NCI-H226 (cell line): ENCODE results near the gene COPB2.
A peak's percentile ranks its signal among the peaks of the same experiment; 100 is the strongest.
"Not testable (repeated sequence)": the region's sequence is repeated elsewhere in the genome, so short reads cannot be mapped to it uniquely, and the experiment has no call there.

Experiments used
- DNase-seq: peaks from one replicate; pipeline ENCODE4 v3.0.0-alpha.2; 2015

The COPB2 gene

DNA sequence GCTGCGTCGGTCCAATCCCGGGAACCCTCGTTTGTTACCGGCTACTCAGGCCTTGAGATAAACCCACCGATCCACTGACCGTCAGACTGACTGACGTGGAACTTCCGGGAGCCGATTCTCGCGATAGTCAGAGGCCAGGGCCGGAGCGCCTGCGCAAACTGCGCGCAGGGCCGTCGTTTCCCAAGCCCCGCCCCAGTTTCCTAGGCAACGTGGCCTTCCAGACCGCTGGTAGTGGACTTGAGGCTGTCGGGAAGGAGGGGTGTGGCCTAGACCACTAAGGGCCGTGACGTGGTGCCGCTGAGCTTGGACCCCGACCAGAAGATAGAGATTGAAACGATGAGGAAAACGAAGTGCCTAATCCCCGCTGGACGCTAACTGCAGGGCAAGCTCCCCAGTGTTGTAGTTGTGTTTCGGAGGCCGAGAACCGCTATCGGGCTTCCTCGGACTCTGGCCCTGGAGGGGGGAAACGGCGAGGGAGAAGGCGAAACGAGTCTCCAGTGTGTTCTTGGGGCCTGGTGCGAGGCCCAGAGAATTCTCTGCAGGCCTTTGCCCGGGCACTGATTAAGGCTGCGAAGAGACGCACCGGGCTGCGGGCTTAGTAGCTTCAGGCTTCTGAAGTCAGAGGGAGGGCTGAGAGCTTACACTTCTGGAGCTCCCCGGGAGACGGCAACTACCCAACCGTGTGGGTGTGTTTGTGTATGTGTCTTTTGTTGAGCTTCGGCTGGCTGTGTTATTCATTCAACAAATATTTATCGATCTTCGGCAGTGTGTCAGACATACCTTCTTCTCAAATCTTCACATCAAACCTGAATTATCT is at the start of gene COPB2:
Gene COPB2 (minus strand): TSS at position 96 of the 817 bp plus-strand sequence. CDS start 97 bp downstream, outside the sequence.
- peak; percentile 95 for DNase-seq

DNA sequence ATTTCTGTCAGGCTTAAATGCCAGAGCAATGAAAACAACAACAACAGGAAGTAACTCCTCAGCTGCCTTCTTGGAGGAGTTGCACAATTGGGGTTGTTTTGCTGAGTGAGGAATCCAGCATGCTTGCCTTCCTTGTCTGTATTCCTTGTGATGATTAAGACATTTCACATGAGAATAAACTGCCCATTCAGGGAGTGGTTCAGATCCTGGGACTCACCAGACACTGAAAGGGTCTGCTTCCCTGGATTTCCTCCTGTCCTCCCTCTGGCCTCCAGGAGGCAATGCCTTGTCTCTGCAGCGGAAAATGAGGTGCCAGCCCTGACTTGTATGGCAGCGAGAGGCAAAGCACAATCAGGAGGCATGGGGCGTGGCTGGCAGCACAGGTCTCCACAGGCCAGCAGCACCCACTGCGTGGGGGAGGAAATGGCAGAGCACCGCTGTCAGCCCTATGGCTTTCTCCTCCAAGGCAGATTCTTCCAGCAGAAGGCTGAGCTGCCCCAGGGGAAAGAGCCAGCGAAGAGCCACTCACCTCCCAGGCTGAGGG is 45.4 kb upstream of the COPB2 start:
- peak; percentile 92 for DNase-seq

DNA sequence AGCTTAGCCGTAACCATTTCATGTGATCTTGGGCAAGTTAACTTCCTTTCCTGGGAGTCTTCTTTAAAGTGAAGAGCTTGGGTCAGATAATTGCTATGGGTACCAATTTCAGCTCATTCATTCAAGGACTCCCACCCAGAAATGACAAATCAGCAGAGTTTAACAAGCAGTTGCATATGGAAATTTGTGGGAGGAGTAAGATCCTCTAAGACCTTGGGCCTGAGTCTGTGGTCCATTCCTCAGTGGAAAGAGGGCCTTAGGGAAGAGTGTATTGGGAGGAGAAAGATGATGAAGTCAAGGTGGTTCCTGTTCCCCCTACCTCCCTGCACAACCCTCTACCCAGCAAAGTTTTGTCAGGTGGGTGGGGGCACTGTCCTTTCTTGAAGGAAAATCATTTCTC is 44.8 kb upstream of the COPB2 start:
- DNase-seq = no peak

DNA sequence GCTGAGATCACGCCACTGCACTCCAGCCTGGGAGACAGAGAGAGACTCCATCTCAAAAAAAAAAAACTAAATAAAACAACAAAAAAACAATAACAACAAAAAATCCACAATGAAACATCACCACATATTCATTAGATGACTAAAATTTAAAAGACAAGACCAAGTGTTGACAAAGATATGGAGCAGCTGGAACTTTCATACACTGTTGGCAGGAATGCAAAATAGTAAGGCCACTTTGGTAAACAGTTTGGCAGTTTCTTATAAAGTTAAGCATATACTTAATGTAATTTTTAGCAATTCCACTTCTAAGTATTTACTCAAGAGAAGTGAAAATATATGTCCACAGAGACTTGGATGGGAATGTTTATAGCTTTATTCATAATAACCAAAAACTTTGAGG is 43.6 kb upstream of the COPB2 start:
- no peak for DNase-seq

DNA sequence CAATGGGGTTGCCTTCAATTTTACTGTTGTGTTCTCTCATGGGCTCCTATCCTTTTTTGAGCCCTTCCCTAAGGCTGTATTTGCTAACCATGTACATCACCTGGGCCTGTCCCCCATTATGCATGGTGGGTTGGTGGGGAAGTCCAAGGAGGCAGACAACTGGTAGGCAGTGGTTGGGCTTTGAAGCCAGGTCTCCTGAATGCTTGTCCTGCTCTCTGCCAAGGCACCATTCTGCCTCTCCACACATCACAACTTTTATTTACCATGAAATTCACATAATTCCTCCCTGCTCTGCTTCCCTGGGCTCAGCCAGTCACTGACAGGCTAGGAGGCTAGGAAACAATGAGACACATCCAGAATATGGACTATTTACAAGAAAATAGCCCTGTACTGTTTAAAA is 41.0 kb upstream of the COPB2 start:
- no peak for DNase-seq

DNA sequence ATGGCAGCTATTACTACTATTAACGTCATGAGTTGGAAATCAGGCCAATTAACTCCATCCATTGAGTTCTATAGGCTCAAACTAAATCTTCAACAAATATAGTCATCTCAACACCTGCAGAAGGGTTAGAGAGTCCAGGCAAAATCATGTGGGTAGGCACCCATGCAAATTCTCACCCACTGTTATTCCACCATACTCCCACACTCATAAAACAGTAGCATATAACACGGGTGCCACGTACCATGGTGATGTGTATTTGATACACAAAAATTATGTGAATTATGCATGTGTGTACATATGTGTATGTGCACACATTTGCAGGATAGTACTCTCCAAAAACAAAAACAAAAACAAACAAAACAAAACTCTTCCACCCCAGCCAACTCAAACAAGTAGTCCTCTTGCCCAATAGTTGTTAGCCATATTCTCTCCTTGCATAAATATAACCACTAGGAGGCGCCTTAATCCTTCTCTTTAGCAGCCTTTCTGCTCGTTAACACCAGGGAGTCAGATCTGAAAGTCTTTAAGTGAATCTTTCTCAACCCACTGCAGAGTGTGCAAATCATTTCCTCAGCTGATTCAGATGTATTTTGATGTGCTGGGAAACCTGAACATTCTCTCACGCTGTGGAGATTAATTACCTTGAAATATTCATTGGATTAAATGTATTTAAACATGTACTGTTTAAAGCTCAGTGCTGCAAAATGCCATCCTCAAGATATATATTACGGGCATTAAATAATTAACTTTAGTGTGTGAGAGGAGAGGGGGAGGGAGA is 38.0 kb upstream of the COPB2 start:
- DNase-seq = peak; percentile 62

DNA sequence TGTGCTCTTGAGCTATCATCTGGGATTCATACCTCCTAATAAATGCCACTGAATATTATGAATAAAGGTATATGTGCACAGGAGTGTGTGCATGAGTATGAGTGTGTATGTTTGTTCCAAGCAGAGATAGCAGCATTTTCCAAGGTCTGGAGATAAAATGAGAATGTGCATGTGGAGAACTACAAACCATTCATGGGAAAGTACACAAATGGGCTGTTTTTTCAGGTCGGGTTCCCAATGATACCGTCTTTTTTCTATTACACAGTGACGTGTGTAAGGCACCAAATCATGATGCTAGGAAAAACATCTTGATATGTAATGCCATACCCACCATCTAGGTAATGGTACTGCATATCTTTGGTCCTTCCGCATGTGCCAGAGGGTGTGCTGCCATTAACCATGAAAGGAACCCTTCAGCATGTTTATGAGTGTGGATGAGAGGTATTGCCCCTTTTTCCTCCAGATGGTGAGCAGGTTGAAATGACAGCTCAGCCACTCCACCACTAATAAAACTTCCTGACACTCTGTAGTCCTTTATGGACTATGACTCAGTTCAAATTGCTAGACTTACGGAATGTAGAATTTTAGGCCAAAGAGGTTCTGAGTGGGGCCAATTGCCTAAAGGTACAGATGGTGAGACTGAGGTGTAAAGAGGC is 36.4 kb upstream of the COPB2 start:
- no peak for DNase-seq

DNA sequence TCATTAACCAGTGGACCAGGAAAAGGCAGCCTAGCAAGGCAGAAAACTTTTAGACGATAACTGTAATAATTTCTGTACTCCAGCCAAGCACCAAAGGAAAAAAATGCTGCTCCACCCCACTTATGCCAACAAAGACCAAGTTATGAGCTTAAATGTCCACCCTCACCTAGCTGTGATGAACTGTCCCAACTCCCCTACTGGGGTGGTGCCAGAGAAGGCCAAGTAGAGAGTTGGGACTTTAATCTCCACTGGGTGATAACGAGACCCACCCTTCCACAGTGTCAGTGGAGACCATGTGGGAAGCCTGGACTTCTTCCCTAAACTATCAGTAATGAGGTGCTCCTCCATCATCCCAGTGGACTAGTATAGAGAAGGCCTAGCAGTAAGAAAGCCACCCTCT is 33.8 kb upstream of the COPB2 start:
- DNase-seq = no peak

DNA sequence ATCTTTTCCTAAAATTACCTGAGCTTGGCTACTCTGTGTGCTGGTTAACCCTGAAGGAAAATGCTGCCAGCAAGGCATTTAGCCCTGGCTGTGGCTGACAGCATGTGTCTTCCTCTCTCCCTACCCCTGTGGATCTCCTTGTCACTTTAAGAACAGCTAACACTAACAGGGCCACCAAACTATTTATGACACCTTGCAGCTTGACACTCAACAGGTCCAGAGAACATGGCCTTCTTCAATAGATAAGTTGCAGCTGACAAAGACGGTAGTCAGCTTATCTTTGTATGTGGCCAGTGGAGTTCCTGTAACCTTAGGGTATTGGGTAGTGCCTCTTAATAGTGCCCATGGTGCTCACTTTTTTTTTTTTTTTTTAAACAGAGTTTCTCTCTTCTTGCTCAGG is 32.0 kb upstream of the COPB2 start:
- no peak for DNase-seq

DNA sequence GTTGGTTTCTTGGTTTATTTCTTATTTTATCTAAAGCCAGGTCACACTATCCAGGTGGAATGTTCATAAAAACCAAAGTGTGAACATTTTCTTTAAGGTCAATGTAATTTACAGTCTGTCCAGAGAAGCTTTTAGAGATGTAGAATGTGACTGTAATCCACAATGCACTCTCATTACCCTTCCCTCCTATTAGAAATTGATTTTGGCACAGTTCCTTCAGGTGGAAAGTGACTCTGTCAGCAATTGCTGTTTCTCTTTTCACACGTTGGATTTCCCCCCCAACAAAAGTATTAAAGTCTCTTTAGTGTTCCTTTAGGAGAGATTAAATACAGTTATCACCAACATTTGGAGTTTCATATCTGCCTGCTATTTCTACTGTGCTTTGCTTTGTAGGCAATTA is 31.6 kb upstream of the COPB2 start:
- DNase-seq = no peak

DNA sequence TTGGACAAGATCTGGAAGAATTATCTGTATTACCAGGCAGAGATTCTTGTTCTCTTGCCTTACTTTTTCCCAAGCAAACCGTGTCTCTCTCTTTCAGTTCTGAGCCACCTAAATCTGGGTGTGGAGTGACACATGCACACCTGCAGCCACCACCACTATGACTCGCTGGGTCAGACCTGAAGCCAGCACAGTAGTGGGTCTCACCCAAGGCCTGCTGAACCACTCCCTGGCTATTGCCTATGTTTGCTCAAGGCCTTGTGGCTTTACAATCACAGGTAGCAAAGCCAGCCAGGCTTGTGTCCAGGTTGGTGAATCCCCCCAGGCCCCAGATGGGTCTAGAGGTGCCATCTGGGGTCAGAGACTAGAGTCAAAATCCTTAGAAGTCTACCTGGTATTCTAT is 28.7 kb upstream of the COPB2 start:
- no peak for DNase-seq

DNA sequence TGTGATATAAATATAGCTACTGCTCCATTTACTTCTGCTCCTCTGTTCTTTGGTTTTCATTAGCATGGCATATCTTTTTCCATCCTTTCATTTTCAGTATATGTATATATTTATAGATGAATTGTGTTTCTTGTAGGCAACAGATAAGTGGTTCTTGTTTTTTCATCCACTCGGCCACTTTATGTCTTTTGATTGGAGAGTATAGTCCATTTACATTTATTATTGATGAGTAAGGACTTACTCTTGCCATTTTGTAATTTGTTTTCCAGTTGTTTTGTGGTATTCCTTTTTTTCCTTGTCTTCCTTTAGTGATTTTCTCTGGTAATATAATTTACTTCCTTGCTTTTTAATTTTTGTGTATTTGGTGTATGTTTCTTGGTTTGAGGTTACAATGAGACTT is 26.8 kb upstream of the COPB2 start:
- DNase-seq = no peak

DNA sequence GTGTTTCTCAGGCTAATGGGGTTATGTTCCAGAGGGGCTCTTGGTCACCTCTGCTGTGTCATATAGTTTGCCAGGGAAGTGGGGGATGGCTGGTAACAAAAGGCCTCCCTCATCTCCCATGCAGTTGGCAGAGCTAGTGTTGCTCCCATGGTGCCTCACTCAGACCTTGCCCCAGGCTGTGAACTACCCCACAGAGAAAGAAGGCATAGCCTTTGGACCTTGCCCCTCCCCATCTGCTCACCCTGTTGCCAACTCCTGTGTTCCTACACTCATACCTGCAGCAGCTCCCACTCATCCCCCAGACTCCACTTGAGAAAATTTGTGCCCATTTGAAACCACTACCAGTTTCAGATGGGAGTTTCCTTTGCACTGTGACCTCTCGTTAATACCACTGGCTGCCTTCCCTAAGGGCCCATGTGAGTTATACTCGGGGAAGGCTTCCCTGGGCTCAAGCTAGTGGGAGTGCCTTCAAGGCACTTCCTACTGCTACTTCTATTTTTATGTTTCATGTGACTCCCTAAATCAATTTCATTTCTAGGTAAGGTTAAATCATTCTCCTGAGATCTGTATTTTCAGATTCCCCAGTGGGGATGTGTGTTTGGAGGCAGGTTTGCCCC is 25.3 kb upstream of the COPB2 start:
- peak; percentile 49 for DNase-seq

DNA sequence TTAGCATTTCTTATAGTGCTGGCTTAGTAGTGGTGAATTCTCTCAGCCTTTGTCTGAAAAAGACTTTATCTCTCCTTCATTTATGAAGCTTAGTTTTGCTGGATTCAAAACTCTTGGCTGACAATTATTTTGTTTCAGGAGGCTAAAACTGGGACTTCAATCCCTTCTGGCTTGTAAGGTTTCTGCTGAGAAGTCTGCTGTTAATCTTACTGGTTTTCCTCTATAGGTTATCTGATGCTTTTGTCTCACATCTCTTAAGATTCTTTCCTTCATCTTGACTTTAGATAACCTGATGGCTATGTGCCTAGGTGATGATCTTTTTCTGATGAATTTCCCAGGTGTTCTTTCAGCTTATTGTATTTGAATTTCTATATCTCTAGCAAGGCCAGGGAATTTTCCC is 23.4 kb upstream of the COPB2 start:
- not testable (repeated sequence) for DNase-seq

DNA sequence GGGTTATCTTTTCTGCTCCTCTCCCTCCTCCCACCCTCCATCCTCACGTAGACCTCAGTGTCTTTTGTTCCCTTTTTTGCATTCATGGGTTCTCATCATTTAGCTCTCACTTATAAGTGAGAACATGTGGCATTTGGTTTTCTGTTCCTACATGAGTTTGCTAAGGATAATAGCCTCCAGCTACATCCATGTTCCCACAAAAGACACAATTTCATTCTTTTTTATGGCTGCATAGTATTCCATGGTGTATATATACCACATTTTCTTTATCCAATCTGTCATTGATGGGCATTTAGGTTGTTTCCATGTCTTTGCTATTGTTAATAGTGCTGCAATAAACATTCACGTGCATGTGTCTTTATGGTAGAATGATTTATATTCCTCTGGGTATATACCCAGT is 11.7 kb upstream of the COPB2 start:
- DNase-seq = not testable (repeated sequence)

DNA sequence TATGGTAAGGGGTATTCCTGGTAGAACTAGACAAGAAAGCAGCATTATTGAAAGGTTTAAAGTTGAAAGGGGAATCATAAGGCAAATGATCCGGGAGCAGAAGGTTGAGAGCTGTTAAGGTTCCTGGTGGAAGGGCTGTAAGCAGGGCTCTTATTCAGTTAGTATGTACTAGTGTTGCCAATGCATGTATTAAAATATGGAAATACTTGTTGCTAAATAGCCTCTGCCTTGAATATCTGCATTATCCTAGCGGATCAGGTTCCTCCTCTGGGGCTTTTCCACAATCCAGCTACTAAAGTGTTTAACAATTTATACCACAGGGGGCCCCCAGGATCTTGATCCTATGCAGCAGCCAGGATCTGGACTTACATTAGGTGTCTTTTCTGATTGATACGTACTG is 7.3 kb upstream of the COPB2 start:
- no peak for DNase-seq

DNA sequence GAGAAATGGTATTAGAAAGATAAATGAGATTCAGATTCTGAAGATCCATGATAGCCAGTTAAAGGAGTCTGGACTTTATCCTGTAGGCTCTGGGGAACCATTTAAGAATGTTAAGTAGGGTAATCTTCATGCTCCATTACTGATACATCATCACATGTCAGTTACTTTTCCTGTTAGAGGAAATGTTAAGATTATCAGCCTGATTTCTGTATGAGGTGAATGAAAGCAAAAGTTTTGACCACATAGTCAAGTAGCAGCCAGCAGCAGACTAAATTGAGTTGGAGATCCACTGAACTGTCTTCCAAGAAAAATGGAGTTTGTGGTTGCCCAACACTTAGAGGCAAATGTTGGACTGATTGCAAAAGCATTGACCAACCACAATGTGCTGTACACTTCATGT is 4.7 kb upstream of the COPB2 start:
- peak; percentile 21 for DNase-seq

DNA sequence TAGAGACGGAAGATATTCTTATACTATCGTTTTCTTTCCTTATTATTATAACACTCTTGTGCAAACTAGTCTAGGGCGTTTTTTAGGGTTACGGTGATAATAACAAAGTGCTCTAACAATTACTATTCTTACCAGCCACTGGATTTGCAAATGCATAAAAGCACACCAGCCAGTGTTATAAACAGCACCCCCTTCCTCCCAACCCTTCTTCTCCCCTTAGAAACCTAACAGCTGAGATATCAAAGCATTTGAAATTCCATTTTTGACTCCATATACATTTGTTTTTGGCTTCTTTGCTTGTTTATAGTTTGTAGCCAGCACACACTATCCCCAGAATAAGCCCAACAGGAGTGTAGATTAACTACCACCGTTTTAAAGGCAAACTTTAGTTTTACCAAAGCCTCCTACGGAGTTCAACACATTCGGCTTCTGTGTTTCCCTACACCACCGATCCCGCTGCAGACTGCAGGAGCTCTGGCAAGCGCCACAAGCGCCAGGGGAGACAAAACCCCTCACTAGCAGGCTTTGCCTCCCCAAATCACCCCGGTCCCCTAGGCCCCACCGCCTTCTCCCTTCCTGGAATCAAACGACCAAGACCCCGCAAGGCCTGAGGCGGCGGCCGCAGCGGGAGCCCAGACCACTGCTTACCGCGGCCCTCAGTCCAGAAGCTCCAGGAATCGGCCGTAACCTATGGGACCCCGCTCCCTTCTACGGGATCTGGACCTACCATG is 461 bp downstream of the COPB2 start:
- DNase-seq = no peak

DNA sequence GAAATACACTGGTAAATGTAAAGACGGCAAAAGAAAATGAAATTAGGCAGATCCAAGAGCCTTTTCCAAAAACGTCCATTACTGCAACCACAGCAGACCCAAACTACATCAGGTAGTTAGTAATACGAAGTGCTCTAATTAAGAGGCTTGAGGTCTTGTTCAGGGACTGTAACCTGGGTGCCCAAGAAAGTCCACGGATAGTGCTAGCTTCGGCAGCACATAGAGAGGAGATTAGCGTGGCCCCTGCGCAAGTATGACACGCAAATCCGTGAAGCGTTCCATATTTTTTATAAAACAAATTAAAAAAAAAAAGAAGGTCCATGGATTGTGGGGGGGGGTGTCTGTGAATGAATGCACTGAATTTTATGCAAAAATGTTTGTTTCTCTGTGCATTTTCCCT is 1.4 kb downstream of the COPB2 start:
- no peak for DNase-seq

DNA sequence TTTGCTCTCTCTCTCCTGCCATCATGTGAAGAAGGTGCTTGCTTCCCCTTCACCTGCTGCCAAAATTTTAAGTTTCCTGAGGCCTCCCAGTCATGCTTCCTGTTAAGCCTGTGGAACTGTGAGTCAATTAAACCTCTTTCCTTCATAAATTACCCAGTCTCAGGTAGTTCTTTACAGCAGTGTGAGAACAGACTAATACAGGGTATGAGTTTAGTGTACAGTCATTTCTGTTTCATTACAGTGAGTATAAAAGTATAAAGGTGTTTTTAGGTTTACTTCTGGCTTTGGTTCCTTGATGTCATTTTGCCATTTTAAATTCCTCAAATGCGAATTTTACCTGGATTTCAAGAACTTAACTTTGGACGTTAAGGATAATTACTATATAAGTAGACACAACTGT is 7.2 kb downstream of the COPB2 start:
- DNase-seq = not testable (repeated sequence)

DNA sequence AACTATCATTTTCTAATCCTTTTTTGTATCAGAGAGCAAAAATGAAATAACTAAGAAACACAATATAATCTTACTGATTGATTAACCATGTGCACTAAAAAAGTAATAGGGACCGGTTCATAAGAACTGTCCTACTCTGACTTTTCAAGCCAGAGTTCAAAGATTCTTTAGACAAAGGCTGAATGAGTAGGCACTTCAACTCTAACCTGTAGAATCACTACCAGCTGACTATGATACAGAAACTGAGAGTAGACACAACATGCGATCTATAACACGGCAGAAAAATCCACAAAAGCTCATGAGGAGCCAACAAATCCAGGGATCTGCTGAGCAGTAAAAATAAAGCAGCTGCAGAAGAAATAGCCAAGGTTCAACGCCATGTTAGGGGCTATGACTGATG is 8.9 kb downstream of the COPB2 start:
- no peak for DNase-seq

DNA sequence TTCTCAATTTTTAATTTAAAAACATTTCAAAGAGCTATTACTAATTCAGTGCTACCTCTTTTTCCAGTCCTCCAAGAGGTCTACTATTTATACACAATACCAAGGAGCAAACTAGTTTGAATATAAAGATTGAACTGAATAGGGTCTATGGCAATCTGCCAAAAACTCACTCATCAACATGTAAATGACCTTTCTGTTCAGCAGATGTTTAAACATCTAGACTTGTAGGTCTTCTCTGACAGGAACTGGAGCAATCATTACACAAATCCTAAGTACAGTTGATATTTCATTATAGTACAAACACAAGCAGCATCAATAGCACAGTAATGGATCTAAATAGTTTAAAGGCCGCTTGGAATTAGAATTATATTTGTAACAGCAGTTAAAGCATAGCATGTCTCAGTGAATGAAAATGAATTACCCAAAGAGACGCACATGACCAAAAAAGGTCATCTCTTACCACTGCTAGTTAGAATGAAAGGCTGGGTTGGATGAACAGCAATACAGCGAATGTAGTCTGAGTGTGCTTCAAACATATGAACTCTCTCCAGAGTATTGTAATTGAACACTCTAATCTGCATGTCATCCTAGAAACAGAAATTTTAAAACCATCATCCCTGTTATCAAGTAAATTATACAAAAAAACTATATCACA is 10.7 kb downstream of the COPB2 start:
- no peak for DNase-seq
